GM18861 (cell line): ENCODE data around the gene HLA-DOB.

Experiments used
- ATAC-seq: cut with Tn5 transposase; IDR thresholded peaks from one replicate; pipeline ENCODE4 v1.9.1; 2021; ENCODE audit not compliant: unreplicated experiment

The HLA-DOB gene

DNA sequence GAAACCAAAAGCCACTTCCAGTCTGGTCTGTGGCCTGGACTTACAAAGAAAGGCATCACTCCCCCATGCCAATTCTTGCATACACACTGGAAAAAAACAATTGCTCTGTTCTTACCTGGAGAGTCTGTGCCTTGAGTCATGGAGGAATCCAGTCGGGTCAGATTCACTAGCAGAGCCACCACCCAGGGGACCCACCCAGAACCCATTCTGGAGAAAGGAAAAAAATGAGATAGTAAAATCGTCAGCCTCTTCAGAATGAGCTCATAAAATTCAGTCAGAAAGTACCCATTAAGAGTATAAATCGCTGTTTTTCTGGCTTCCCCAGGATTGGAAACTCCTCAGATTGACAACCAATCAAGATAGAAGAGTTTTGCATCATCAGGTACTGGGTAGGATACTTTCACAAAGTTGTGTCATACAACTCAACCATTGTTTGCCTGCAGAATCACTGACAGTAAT lies at the start of gene HLA-DOB:
Gene HLA-DOB, minus strand, starts transcription at position 257 of the 459 bp plus-strand sequence. Its CDS starts 51 bp downstream, at position 206.
- ATAC-seq = peak; percentile 53

DNA sequence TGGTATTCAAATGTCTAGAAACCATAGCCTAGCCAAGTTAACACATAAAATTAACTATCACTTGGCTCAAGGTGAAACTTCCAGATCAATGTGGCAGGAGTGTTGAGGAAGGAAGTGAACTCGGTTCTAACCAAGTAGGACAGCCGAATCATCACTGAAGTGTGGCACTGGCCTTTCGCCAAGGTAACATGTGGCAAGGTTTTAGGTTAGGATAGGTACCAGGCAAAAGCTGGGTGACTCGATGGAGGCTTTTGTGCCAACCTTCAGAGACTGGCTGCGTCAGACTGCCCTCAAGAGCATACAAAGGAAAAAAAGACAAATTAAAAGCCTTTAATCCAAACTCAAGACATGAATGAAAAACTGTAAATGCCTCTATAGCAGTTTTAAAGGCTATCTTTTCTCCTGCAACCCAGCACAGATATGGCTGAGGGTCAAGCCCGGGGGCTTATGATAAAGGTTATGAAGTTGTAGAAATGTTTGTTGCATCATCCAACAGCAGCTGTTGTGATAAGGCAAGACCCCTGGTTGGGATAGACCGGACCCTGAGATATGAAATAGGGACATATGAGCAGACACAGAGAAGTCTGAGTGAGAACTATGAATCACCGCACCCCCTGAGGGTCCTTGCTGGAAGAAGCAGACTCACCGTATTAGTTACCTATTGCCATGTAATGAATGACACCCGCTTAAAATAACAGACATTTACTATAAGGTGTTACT lies 49.1 kb upstream of the HLA-DOB start:
- ATAC-seq = no peak

DNA sequence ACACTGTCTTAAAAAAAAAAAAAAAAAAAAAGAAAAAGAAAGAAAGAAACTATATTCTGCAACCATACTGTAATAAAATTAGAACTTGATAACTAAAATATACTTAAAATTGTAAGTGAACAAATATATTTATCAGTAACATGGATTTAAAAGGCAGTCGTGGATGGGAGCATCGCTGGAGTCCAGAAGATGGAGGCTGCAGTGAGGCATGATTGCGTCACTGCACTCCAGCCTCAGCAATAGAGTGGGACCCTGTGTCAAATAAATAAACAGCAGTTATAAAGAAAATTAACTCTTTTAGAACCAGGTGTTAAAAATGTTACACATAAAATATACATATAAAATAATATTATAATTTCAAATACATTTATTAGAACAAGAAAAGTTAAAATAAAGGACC lies 45.9 kb upstream of the HLA-DOB start:
- ATAC-seq = no peak

DNA sequence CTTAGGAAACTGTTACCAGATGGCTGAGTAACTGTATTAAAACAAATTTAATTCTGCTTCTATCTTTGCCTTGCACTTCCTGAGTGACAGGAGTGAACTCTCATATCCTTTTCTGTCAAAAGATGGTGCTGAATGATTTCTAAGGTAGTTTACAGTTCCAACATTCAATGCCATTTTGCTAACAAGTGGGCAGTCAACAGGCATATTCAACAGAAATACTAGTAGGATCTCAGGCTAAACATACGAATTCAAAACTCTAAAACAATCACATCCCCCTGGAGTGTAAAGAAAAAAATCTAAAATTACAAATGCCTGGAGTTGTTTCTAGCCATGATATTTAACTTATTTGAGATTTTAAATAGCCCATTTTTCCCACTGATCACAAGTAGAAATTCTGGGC lies 43.9 kb upstream of the HLA-DOB start:
- no peak for ATAC-seq

DNA sequence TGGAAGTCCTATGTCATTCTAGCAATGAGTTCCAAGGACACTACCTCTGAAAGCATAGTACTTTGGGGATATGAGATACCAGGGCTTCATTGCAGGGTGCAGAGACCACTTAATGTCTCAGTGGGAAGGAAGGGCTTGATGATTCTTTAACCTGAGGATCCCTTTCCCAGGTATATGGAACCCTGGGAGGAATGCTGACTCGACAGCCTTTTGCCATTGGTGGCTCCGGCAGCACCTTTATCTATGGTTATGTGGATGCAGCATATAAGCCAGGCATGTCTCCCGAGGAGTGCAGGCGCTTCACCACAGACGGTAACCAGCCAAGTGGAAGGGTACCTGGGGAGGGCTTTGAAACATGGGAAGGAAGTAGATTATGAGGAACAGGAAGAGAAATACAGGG lies 41.4 kb upstream of the HLA-DOB start:
- ATAC-seq = no peak

DNA sequence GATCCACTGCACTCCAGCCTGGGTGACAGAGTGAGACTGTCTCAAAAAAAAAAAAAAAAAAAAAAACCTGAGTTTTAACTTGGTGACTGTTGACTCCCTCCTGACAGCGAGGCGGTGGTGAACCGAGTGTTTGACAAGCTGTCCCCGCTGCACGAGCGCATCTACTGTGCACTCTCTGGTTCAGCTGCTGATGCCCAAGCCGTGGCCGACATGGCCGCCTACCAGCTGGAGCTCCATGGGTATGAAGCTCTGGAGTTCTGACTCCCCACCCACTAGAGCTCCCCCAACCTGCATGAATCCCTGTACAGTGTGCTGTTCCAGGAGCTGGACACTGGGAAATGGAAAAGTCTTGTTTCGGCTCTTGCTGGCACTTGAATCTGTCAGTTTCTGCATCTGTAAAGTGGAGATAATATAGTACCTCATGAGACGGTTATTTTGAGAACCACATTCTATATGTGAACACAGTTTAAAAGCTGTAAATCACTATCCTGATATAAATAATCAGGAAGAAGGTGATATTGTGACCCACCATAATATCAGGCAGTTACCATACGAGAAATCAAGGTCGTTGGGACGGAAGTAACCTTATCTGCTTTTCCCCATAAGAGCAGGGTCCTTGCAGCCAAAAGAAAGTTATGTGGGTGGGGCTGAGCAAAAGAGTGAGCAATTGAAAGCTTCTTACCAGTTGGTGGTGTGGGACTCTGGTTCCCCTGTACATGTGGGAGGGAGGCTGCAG lies 40.5 kb upstream of the HLA-DOB start:
- no peak for ATAC-seq

DNA sequence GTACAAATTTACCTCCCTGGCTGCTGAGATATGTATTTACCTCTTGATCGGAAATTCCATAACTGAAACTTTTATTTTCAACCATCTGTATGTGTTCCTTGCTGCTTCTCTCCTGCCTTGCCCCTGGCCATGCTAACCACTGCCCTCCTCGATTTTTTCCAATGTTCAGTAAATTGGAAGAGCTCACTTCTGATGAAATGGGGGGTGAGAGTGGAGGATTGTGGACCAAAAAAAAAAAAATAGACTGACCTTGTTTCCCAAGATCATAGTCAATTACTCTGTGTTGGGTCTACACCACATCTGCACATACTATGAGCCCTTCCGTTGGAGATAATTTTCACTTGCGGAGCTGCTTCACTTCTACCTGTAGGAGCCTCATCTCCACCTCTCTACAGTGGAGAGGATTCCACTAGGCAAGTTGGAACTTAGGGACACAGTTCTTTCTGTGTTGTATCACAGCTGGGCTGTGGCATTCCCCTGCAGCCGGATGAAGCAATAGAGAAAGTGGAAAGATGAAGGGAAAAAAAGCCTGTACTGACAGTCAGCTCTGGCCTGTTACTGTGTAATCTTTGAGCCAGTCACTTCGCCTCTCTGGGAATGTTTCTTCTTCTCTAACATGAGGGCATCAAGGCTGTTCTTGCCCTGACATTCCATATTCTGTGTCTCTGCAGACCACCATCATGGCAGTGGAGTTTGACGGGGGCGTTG lies 38.8 kb upstream of the HLA-DOB start:
- no peak for ATAC-seq

DNA sequence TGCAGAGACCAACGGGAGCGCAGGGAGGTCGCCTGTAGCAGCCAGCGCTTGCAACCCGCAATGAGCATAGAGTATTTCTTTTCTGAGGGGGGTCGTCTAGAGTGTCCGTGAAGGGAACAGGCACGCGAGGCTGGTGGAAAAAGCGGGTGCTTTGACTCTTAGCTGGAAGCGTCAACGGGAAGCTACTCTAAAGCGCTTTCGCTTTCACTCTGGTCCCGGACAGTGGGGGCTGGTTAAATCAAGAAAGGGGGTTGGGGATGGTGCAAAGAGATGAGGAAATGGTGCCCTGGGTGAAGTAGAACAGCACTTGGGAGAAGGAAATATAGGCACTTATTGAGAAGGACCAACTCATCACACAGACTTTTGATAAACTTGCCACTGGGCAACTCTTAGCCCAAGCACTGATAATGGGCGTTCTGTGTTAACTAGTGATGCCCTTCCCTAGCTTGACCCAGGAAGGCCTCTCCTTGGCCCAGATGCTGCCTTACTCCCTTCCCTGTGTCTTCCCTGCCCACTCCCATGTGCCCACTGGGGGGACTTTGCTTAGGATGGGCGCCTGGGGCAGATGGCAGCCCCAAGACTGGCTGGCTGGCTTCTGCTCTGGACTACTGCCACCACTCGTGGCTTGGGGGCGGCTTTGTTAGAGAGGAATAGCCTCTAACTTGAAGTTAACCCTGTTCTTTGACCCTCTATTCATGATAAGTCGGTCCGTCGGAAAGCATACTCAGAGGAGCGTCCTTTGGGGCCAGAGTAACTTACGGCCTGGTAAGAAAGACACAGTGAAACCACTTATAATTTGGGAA lies 37.8 kb upstream of the HLA-DOB start:
- ATAC-seq = peak; percentile 5

GRCh38 chr6:32853541-32854375 lies 37.0 kb upstream of the HLA-DOB start, which contains the start of the genes PSMB9 and TAP1:
TSS of gene PSMB9 (plus strand) at chr6:32854192. CDS start at chr6:32854230, 38 bp downstream.
TSS of gene TAP1 (minus strand) at chr6:32853704. CDS start at chr6:32853636, 68 bp downstream.
- peak; percentile 63 for ATAC-seq

DNA sequence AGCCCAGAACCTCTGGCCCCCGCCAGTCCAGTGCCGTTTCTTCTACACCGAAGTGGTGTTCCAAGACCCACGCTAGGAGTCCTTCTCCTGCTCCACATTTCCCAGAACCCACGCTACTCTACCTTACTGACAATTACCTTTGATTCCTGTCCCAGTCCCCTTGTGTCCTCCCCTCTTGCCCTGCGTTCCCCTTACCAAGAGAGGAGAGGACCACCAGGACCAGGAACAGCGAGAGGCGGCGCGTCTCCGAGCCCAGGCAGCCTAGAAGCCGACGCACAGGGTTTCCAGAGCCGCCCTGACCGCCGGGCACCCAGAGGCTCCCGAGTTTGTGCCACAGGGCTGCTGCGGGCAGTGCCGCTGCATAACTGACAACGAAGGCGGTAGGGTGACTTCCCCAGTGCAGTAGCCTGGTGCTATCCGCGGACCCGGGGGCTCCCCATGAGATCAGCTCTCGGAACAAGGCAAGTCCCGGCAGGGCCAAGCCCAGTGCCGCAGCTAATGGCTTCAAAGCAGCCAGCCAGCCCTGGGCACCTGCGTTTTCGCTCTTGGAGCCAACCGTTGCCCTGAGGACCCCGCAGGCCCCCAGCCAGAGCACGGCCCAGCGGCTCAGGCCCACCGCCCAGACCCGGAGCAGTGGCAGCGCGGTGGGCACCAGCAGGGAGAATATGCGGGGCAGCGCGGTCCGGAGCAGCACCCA lies 36.2 kb upstream of the HLA-DOB start:
- ATAC-seq = peak; percentile 21

- ATAC-seq = no peak
These were observed 35.4 kb upstream of the HLA-DOB start for GRCh38 chr6:32852018-32852843.

- no peak for ATAC-seq
These were observed 34.2 kb upstream of the HLA-DOB start for GRCh38 chr6:32851025-32851424.

DNA sequence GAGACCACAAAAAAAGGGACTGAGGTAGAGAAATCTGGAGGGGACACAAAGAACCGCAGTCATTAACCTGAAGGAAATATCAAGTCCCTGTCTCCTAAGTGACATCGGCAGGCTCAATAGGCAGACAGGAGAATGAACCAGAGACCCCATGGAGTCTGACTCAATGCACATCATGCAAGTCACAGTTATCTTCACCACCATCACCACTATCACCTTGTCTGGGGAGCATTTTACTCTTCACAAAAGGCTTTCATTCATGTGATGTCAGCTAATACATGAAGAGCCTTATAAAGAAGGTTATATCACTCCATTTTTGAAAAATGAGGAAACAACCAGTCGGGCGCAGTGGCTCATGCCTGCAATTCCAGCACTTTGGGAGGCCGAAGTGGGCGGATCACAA lies 32.3 kb upstream of the HLA-DOB start:
- no peak for ATAC-seq

DNA sequence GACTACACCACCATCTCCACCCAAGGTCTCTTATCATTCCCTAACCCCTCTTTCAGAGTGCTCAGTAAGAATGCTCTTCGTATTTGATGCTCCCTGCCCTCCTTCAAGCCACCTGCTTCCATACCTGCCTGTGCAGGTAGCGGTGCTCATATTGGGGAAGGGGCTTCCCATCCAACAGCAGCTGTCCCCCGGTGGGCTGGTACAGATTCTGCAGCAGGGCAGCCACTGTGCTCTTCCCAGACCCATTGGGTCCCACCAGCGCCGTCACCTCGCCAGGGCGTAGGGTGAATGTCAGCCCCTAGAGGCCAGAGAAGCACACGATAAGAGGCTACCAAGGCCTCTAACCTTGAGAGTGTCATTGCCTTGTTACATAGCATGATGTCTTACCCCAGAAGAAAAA lies 31.0 kb upstream of the HLA-DOB start:
- ATAC-seq = no peak

DNA sequence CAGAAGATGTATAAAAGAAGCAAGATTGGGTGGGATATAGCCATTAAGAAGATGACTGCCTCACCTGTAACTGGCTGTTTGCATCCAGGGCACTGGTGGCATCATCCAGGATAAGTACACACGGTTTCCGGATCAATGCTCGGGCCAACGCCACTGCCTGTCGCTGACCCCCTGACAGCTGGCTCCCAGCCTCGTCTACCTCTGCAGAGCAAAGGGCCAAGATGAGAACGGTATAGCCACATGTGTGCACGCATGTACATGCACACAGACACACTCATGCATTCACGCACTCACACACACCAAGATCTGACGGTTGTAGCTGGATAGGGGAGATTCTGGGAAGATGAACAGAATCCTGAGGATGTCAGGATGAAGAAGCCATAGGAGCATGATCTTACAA lies 30.2 kb upstream of the HLA-DOB start:
- no peak for ATAC-seq

- no peak for ATAC-seq
These were observed 28.6 kb upstream of the HLA-DOB start for GRCh38 chr6:32845384-32845884.

GRCh38 chr6:32844839-32845383 lies 28.1 kb upstream of the HLA-DOB start:
- ATAC-seq = no peak
